HG03175 (cell line): Measurements from ENCODE around the gene ZFYVE27.
"Not testable (repeated sequence)": the region's sequence is repeated elsewhere in the genome, so short reads cannot be mapped to it uniquely, and the experiment has no call there.

ENCODE experiments used
- ATAC-seq: cut with Tn5 transposase; IDR thresholded peaks from one replicate; pipeline ENCODE4 v1.9.1; 2021; ENCODE audit warnings: mild to moderate bottlenecking, moderate library complexity; ENCODE audit not compliant: unreplicated experiment

ZFYVE27 gene

GRCh38 chr10:97736902-97737769, at the start of gene ZFYVE27:
Gene ZFYVE27 (plus strand): TSS chr10:97737128. CDS start chr10:97738478, 1,350 bp downstream.
- peak; percentile 89 for ATAC-seq

GRCh38 chr10:97687785-97688781, 48.8 kb upstream of the ZFYVE27 start:
- ATAC-seq, result no peak

GRCh38 chr10:97689559-97690020, 47.3 kb upstream of the ZFYVE27 start:
- no peak for ATAC-seq

GRCh38 chr10:97690133-97690532, 46.8 kb upstream of the ZFYVE27 start:
- ATAC-seq, result no peak

- ATAC-seq, result not testable (repeated sequence)
These were observed 38.8 kb upstream of the ZFYVE27 start for GRCh38 chr10:97698072-97698655.

- ATAC-seq, result peak; percentile 79
These were observed 35.4 kb upstream of the ZFYVE27 start for GRCh38 chr10:97701438-97702069.

- ATAC-seq, result no peak
These were observed 33.4 kb upstream of the ZFYVE27 start for GRCh38 chr10:97703398-97704067.

- no peak for ATAC-seq
These were observed 32.6 kb upstream of the ZFYVE27 start for GRCh38 chr10:97704341-97704740.

GRCh38 chr10:97705006-97705670, 31.8 kb upstream of the ZFYVE27 start:
- no peak for ATAC-seq

GRCh38 chr10:97707134-97707861, 29.6 kb upstream of the ZFYVE27 start:
- ATAC-seq, result no peak

GRCh38 chr10:97708167-97708566, 28.8 kb upstream of the ZFYVE27 start:
- ATAC-seq, result no peak

- ATAC-seq, result no peak
These were observed 27.7 kb upstream of the ZFYVE27 start for GRCh38 chr10:97708976-97709946.

- no peak for ATAC-seq
These were observed 25.0 kb upstream of the ZFYVE27 start for GRCh38 chr10:97711640-97712572.

- no peak for ATAC-seq
These were observed 23.5 kb upstream of the ZFYVE27 start, which contains the start of gene MARVELD1 for GRCh38 chr10:97713339-97713825. Gene MARVELD1 (plus strand): TSS chr10:97713730. CDS start chr10:97713877, 147 bp downstream.

- ATAC-seq, result peak; percentile 69
These were observed 23.0 kb upstream of the ZFYVE27 start for GRCh38 chr10:97713826-97714400.
